ELF-1 (cell line): Measurements from ENCODE around the gene HDAC4.

Experiments used
- DNase-seq: peaks from one replicate; pipeline ENCODE4 v3.0.0-alpha.2; 2016; ENCODE audit warnings: low read depth, low spot score

HDAC4 gene

DNA sequence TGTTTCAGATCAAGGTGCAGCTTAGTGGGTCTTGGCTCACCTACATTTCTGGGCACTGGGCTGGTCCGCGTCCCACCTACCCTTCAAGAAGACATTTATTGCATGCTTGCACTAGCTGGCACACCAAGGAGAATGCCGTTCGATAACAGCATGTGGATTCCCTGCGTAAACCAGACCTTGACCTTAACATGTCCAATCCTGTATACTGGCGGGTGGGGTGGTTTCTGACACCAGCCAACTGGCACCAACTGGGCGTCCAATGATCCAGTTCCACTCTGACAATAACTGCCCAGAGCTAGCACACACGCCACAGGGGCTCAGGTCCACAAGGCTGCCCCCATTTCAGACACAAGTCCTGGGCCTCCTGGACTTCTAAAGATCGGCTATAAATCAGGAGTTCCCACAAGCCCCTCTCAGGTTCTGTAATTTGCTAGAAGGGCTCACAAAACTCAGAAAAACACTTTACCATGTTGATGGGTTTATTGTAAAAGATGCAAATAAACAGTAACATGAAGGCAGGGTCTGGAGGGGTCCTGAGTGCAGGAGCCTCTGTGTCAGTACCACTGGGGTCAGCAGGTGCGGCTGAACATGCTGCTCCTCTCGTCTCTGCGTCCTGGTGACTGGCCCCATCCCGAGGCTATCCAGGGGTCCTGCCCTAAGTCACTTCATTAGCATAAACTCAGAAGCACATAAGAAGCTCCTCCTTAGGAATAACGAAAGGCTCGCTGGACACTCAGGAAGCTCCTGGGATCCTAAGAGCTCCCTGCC lies 161.8 kb downstream of the HDAC4 start:
- DNase-seq, result no peak

- DNase-seq, result no peak
Observed at GRCh38 chr2:239238381-239238780, 162.4 kb downstream of the HDAC4 start.

DNA sequence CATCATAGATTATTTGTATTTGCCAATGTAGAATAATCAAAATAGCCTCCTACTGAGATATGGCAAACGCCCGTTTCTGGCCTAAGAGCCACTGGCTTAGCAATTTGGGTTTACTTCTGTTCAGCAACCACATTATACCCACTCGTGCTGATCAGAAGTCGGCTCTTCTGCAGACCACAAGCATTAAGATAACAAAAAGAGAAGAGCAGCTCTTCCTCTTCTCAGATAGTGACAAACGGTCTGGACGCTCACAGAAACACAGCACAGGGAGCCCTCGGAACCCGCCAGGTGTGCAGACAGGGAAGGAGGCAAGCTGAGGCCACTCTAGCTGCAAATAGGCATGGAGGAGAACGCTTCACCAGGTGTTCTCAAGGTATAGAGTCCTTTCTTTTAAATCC lies 164.0 kb downstream of the HDAC4 start:
- DNase-seq, result no peak

- DNase-seq, result no peak
Observed at GRCh38 chr2:239236043-239236807, 164.6 kb downstream of the HDAC4 start.

DNA sequence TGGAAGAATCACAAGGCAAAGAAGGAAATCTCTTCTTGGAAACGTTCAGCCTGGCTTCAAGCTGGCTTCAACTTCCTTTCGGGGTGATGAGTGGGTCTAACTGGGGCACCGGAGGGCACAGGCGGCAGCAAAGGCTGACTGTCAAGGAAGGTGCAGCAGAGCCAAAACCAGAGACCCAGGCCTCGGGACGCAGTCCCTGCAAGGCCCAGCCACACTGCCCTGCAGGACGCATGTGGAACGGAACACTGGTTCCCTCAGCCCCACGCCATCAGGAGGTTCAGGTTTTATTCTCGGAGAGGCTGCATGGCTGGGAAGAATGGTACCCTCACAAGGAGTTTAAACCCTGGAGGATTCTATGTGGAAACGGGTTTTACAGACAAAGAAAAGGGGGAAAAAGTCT lies 165.5 kb downstream of the HDAC4 start:
- no peak for DNase-seq

- DNase-seq, result no peak
Observed at GRCh38 chr2:239234191-239235175, 166.3 kb downstream of the HDAC4 start.

GRCh38 chr2:239233576-239233975 lies 167.2 kb downstream of the HDAC4 start:
- DNase-seq, result no peak

GRCh38 chr2:239232195-239232578 lies 168.6 kb downstream of the HDAC4 start:
- no peak for DNase-seq

DNA sequence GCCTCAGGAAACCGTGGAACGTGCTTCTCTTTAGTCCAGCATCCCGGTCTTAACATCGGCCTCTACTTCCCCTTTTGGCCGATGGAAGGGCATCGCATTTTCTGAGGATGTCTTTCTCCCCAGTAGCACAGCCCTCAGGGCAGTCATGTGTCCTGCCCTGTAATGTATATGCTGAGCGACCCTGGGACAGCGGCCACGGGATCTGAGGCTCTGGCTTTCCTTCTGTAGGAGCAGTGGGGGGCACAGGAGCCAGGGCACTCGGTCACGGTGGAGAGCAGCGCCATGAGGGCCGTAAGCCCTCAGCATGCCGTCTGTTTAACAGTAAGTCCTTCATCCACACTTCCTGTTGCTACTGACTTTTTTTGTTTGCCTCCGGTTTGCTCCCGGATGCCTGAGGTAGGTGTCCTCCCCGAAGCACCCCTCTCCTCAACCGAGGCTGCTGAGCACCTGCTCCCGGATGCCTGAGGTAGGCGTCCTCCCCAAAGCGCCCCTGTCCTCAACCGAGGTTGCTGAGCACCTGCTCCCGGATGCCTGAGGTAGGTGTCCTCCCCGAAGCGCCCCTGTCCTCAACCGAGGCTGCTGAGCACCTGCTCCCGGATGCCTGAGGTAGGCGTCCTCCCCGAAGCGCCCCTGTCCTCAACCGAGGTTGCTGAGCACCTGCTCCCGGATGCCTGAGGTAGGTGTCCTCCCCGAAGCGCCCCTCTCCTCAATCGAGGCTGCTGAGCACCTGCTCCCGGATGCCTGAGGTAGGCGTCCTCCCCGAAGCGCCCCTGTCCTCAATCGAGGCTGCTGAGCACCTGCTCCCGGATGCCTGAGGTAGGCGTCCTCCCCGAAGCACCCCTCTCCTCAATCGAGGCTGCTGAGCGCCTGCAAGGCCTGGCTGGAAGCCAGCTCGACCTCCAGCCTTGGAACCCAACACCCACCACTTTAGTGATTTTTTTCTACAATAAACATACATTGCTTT lies 169.3 kb downstream of the HDAC4 start:
- no peak for DNase-seq

GRCh38 chr2:239230318-239231052 lies 170.3 kb downstream of the HDAC4 start:
- DNase-seq, result no peak

- no peak for DNase-seq
Observed at GRCh38 chr2:239229545-239230279, 171.1 kb downstream of the HDAC4 start.

GRCh38 chr2:239227661-239228371 lies 173.0 kb downstream of the HDAC4 start:
- no peak for DNase-seq

- DNase-seq, result no peak
Observed at GRCh38 chr2:239226677-239227581, 173.9 kb downstream of the HDAC4 start.

GRCh38 chr2:239225871-239226561 lies 174.8 kb downstream of the HDAC4 start:
- DNase-seq, result no peak

GRCh38 chr2:239225371-239225851 lies 175.4 kb downstream of the HDAC4 start:
- DNase-seq, result no peak

DNA sequence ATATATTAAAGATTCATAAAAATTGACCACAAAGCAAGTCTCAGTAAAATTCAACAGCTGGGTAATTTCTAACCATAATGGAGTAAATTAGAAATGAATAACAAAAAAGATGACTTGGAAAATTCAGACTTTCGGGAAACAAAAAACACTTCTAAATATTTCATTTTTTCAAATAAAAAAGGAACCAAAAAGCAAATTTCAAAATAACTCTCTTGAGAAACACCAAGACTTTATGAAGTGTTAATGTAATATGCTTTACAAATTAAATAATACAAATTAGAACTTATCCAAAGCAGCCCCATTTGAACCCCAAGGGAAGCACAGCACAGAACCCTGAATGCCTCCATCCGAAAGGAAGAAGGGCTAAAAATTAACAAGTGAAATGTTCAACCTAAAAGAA lies 175.9 kb downstream of the HDAC4 start:
- no peak for DNase-seq

GRCh38 chr2:239224199-239224570 lies 176.6 kb downstream of the HDAC4 start:
- DNase-seq, result peak; percentile 76
